Endodermal cell (in vitro differentiated cells): ENCODE measurements around the gene PATE1. TPM values are rescaled to one million over a fixed set of nuclear protein-coding genes. Genes with fewer than 3 reads are reported as not detected.

Source experiments
- DNase-seq: peaks from one replicate; pipeline ENCODE4 v3.0.0-alpha.2; 2017
- H3K27ac ChIP-seq: 2 replicates; pipeline ENCODE4 v1.5.1; 2013; ENCODE audit warnings: mild to moderate bottlenecking, low read depth, low read length, moderate library complexity
- H3K27me3 ChIP-seq: 2 replicates; pipeline ENCODE4 v1.6.1; 2013; ENCODE audit warnings: mild to moderate bottlenecking, low read length, moderate library complexity; ENCODE audit not compliant: insufficient read depth, control insufficient read depth, poor library complexity, severe bottlenecking
- H3K36me3 ChIP-seq: 2 replicates; pipeline ENCODE4 v1.7.0; 2013; ENCODE audit warnings: mild to moderate bottlenecking, low read length, moderate library complexity; ENCODE audit not compliant: control insufficient read depth, insufficient read depth
- H3K4me1 ChIP-seq: one replicate; pipeline ENCODE4 v1.7.0; 2013; ENCODE audit warnings: low read length; ENCODE audit not compliant: control insufficient read depth, insufficient read depth
- H3K4me3 ChIP-seq: 2 replicates; pipeline ENCODE4 v1.5.1; 2013; ENCODE audit warnings: mild to moderate bottlenecking, low read length, moderate library complexity
- H3K9ac ChIP-seq: 2 replicates; pipeline ENCODE4 v1.6.1; 2013; ENCODE audit warnings: mild to moderate bottlenecking, low read length, moderate library complexity; ENCODE audit not compliant: poor library complexity, severe bottlenecking; ENCODE audit errors: extremely low read depth
- H3K9me3 ChIP-seq: 2 replicates; pipeline ENCODE4 v1.6.1; 2013; ENCODE audit warnings: mild to moderate bottlenecking, low read length, moderate library complexity; ENCODE audit not compliant: control insufficient read depth
- H3K27ac Mint-ChIP-seq: 2 replicates; pipeline ENCODE4 v1.8.0; 2020; ENCODE audit warnings: mixed read lengths
- H3K27me3 Mint-ChIP-seq: 2 replicates; pipeline ENCODE4 v1.8.0; 2021; ENCODE audit warnings: mild to moderate bottlenecking, mixed read lengths; ENCODE audit not compliant: insufficient read depth
- H3K36me3 Mint-ChIP-seq: 2 replicates; pipeline ENCODE4 v1.8.0; 2020; ENCODE audit warnings: low read depth, mixed read lengths
- H3K4me1 Mint-ChIP-seq: 2 replicates; pipeline ENCODE4 v1.8.0; 2020; ENCODE audit warnings: mixed read lengths
- H3K4me3 Mint-ChIP-seq: 2 replicates; pipeline ENCODE4 v1.8.0; 2020; ENCODE audit warnings: mild to moderate bottlenecking, moderate library complexity, mixed read lengths
- H3K9me3 Mint-ChIP-seq: 2 replicates; pipeline ENCODE4 v1.8.0; 2020; ENCODE audit warnings: mild to moderate bottlenecking, mixed read lengths
- CTCF ChIP-seq: fragments of 200-600 bp; sonication (generic); conservative IDR thresholded peaks from 2 replicates; pipeline ENCODE4 v1.5.0; 2021; ENCODE audit warnings: antibody characterized with exemption, mild to moderate bottlenecking
- WGBS, 2 experiments: methylation state at CpG; one replicate each; pipeline versions ENCODE4 v1.1.5 to v1.1.7; 2013; ENCODE audit warnings: missing lambda C conversion rate in 2 of 2, mixed read lengths in 1 of 2; ENCODE audit not compliant: insufficient coverage in 1 of 2, insufficient read length in 1 of 2; 5-methylcytosine and 5-hydroxymethylcytosine counted together
- total RNA-seq, 2 donors: library from RNA; stranded (reverse); fragmentation: NEBNext Ultra II Directional in 1 of 2; extraction: Animal tissue kit (Norgen Biotek cat#: 25700) in 1 of 2; gene quantifications; 2 replicates in 1 of 2; 3 replicates in 1 of 2; pipeline ENCODE4 v1.2.1, GENCODE V29; 2021

The PATE1 gene
- total RNA-seq, 2 donors from 2014 or later: not detected

GRCh38 chr11:125790825-125791224 lies 44.7 kb downstream of the PATE1 start:
- H3K9me3 ChIP-seq: peaks cover 5% of the 10 kb centered on the region
- no peak overlapping the region for H3K9ac ChIP-seq
- no peaks in the 10 kb centered on the region for H3K27me3 ChIP-seq
- H3K4me3 ChIP-seq: no peak overlapping the region
- DNase-seq: no peak
- H3K27ac ChIP-seq: no peak overlapping the region
- no peaks in the 10 kb centered on the region for H3K36me3 ChIP-seq
- 83 to 89% methylated on average over 2 to 4 of the region's 4 CpGs for WGBS, 2 experiments
- Mint-ChIP-seq H3K9me3 (peaks cover 11% of the 10 kb centered on the region), H3K27me3 (peaks cover 5% of the 10 kb centered on the region), H3K4me1 (peaks cover 2% of the 10 kb centered on the region), H3K4me3 (no peak overlapping the region), H3K27ac (no peak overlapping the region), H3K36me3 (no peaks in the 10 kb centered on the region)
- no peaks in the 10 kb centered on the region for H3K4me1 ChIP-seq
- TF ChIP-seq CTCF: no peak

DNA sequence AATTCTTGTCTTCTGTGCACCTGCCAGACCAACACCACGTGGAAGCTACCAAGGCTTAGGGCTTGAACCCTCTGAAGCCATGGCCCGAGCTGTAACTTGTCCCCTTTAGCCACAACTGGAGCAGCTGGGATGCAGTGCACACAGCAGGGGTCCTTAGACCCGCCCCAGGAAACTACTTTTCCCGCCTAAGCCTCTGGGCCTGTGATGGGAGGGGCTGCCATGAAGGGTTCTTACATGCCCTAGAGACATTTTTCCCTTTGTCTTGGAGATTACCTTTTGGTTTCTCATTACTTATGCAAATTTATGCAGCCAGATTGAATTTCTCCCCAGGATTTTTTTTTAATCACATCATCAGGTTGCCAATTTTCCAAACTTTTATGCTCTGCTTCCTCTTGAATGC lies 51.6 kb downstream of the PATE1 start:
- no peak overlapping the region for H3K27ac ChIP-seq
- TF ChIP-seq CTCF: no peak
- Mint-ChIP-seq H3K27ac (no peak overlapping the region), H3K4me3 (no peak overlapping the region), H3K4me1 (no peaks in the 10 kb centered on the region), H3K9me3 (peaks cover 21% of the 10 kb centered on the region), H3K36me3 (no peaks in the 10 kb centered on the region), H3K27me3 (peaks cover 5% of the 10 kb centered on the region)
- DNase-seq: peak; percentile 71
- H3K4me3 ChIP-seq: no peak overlapping the region
- no peaks in the 10 kb centered on the region for H3K36me3 ChIP-seq
- WGBS, 2 experiments: 54 to 66% methylated on average over 4 of the region's 4 CpGs
- H3K9me3 ChIP-seq: peaks cover 24% of the 10 kb centered on the region
- no peak overlapping the region for H3K9ac ChIP-seq
- H3K4me1 ChIP-seq: no peaks in the 10 kb centered on the region
- no peaks in the 10 kb centered on the region for H3K27me3 ChIP-seq

Other genes starting within 250 kb of the PATE1 start
- 100 to 1,000 TPM; 102 to 110 TPM for gene EI24, start 176.8 kb upstream of the PATE1 start, total RNA-seq
- gene STT3A, start 153.4 kb upstream of the PATE1 start, total RNA-seq: 100 to 1,000 TPM; 158 to 159 TPM
- gene CHEK1, start 121.1 kb upstream of the PATE1 start, total RNA-seq: 100 to 1,000 TPM; 103 to 123 TPM
- under 1 TPM in 1 of 2 donors, not detected in 1; 0.37 TPM for gene ACRV1, start 65.4 kb upstream of the PATE1 start, total RNA-seq
- gene PATE2, start 32.5 kb downstream of the PATE1 start, total RNA-seq: under 1 TPM in 1 of 2 donors, not detected in 1; 0.79 TPM
- not detected for gene PATE3, start 41.8 kb downstream of the PATE1 start, total RNA-seq
- not detected for gene PATE4, start 87.0 kb downstream of the PATE1 start, total RNA-seq
- 1 to 10 TPM; 6.6 to 7.7 TPM for gene HYLS1, start 141.4 kb downstream of the PATE1 start, total RNA-seq
- 10 to 100 TPM; 12.6 to 13.7 TPM for gene PUS3, start 156.9 kb downstream of the PATE1 start, total RNA-seq
- gene DDX25, start 158.2 kb downstream of the PATE1 start, total RNA-seq: 1 to 10 TPM; 3.3 to 8.4 TPM
- gene VSIG10L2, start 199.8 kb downstream of the PATE1 start, total RNA-seq: not detected